OCI-M1 (cell line): Measurements from ENCODE around the gene JMY.

Experiments
- DNase-seq: peaks from one replicate; lab custom pipeline; 2025; lab: John Stamatoyannopoulos, UW

JMY gene, protein sequence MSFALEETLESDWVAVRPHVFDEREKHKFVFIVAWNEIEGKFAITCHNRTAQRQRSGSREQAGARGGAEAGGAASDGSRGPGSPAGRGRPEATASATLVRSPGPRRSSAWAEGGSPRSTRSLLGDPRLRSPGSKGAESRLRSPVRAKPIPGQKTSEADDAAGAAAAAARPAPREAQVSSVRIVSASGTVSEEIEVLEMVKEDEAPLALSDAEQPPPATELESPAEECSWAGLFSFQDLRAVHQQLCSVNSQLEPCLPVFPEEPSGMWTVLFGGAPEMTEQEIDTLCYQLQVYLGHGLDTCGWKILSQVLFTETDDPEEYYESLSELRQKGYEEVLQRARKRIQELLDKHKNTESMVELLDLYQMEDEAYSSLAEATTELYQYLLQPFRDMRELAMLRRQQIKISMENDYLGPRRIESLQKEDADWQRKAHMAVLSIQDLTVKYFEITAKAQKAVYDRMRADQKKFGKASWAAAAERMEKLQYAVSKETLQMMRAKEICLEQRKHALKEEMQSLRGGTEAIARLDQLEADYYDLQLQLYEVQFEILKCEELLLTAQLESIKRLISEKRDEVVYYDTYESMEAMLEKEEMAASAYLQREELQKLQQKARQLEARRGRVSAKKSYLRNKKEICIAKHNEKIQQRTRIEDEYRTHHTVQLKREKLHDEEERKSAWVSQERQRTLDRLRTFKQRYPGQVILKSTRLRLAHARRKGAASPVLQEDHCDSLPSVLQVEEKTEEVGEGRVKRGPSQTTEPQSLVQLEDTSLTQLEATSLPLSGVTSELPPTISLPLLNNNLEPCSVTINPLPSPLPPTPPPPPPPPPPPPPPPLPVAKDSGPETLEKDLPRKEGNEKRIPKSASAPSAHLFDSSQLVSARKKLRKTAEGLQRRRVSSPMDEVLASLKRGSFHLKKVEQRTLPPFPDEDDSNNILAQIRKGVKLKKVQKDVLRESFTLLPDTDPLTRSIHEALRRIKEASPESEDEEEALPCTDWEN

DNA sequence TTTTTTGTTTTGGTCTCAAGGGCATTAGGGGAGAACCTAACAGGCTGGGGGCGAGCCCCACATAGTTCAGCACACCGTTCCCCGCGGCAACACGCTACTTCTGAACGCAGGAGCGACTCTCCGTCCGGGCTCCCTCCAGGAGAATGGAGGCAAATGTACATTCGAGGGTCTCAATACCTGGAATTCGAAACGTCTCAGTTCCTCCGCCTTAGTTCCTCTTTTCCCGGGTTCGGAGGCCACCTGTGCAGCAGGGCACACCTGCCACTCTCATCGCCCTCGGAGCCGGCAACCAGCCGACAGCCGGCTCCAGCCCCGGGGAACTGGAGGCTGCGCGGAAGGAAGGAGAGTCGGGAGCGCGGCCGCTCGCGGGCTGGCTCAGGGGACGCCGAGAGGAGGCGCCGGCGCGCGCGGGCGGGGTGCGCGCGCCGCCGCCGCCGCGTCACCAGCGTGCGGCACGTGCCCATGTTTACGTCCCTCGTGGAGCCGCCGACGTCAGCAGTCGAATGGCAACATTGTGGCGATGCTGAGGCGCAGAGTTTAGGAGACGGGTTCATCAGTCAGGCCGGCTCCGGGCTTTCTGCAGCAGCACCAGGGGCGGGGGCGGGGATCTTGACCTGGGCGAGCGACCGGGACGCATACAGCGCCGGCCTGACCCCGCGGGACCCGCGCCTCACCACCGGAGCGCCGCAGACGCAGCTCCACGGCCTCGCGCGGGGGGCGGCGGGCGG lies at the start of gene JMY:
JMY (plus strand) TSS at position 498 of the 728 bp plus-strand sequence. CDS start 520 bp downstream, outside the sequence.
- peak; percentile 89 for DNase-seq

DNA sequence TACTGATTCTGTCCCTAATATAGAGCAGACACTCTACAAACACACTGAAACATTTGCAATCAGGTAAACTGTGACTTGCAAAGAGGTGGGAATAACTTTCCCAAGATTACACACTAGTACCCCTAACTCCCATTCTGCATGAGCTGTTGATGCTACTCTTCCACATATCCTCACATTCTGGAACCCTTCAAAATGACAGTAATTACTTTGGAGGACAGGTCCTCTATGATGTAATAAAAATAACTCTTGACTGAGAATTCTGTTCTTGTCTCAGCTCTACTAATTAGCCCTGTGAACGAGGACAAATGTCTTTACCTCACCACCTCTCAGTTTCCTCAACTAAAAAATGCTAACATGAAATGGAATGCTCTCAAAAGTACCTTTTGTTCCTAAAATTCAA lies 49.5 kb upstream of the JMY start:
- DNase-seq, result no peak

DNA sequence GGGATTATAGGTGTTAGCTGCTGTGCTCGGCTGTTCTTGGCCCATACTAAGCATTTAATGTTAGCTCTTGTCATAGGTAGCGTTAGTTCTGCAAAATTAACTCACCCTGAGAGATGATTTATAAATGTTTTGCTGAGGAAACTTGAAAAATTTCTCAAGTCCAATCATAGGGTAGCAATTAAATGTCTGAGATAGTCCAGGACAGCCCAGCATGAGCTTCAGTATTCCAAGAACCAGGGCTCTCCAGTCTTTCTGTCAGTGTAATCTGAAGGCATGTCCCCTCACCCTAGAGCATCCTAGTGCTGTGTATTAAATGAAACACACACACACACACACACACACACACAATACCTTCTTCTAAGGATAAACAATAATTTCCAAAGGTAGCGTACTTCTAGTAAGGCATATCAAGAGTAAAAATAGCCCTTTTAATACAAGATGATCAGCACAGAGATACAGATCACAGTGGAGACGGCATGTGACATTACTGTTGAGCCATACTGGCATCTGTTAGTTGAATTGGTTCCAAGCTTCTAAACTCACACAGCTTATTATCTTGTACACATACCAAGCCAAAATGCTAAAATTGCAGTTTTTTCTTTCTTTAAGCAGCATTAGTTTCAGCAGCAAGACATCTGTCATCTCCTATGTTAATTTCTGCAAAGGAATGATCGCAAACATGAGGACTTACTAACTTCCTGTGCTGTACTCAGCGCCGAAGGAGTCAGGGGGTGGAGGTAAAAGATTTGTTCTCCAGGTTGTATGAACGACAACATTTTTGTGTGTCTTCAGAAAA lies 46.3 kb upstream of the JMY start:
- no peak for DNase-seq

DNA sequence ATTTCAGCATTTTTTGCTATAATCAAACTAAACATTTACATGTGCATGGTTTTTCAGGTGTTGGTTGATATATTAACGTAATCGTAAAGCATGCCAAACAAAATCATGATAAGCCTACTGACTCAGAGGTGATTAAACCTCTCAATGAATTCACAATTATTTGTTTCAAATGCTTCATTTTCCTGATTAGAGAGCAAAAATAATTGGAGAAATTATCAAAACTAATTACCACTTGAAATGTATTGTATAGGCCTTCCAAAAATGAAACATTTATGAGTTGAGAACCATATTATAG lies 45.7 kb upstream of the JMY start:
- no peak for DNase-seq

DNA sequence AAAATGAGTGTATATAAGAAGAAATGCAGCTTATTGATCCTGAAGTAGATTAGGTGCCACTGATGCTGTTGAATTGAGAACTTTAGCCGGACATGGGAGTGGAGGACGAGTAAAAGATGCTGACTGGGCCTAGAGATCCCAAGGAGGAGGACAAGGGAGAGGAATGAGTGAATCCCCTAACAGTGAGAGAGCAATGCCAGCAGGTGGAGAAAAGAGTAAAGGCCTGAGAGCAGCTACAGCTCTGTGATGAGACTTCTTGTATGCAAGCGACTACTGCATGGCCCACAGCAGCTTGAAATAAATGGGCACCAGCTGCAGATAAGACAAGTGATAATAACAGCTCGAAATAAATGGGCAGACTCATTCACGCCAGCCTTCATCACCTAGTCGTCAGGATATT lies 44.5 kb upstream of the JMY start:
- no peak for DNase-seq

DNA sequence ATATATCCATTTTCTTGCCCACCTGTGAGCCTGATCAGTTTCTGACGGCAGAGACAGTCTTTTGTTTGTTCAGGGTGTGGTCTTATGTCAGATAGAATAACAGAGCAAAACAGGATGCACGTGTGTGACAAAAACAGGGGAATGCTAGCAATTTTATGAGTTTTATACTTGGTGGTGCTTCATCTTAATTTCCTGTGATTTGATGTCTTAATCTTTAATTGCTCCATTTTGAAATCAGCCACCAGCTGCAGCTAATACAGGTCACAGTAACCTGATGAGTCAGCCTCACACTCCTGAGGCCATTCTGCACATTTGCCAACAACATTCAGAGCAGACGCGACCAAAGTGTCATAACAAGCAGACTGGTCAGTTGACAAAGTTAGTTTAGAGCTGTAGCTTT lies 42.3 kb upstream of the JMY start:
- no peak for DNase-seq

DNA sequence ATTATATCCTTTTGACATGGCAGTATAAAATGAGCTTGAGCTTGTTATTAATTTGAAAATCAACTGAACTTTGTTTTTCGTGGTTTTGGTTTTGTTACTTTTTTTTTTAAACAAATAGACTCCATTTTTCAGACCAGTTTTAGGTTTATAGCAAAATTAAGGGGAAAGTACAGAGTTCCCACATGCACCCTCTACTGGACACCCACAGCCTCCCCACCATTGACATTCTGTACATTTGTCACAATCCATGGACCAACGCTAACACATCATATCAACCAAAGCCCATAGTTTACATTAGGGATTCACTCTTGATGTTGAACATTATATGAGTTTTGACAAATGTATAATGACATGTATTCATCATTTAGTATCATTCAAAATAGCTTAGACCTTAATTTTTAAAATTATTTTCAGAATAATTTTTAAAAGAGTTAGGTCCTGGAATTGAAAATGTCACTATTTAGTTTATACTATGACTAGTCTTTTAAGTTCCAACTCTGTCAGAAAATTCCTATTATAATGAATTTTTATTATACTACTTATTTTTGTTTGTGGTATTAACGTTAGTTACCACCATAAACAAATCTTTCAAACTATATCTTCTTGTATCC lies 35.3 kb upstream of the JMY start:
- DNase-seq, result peak; percentile 67

DNA sequence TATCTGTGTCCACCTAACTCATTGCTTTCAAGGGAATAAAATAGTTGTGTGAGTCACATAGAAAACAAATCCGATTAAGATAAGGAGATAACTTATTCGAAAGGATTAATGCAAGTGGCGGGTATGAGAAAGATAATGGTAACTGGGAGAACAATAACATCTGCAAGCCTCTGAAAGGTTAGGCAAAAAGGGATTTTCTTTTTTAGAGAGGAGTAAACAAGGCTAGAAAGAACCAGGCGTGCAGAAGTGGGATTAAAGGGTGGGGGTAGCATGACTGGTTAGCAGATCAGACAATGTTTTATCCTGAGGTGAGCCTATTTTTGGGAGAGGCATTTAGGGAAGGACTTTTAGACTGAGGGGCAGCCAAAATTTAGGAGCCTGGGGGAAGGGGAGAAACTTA lies 34.7 kb upstream of the JMY start:
- no peak for DNase-seq

DNA sequence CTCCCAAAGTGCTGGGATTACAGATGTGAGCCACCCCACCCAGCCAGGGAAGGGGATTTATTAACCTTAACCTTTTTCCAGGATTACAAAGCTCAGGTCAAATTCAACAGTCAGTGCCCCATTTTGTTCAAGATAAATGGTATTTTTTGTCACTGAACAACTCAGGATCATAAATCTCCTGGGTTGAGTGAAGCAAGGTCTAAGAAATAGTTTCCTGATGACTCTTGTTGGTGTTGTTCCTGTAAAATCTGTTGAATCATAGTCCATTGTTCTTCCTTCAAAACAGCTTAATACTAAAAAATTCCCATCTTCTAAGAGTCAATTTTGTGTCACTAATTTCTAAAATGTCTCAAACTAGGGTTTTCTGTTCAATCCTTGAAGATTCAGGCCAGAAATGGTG lies 33.9 kb upstream of the JMY start:
- no peak for DNase-seq

DNA sequence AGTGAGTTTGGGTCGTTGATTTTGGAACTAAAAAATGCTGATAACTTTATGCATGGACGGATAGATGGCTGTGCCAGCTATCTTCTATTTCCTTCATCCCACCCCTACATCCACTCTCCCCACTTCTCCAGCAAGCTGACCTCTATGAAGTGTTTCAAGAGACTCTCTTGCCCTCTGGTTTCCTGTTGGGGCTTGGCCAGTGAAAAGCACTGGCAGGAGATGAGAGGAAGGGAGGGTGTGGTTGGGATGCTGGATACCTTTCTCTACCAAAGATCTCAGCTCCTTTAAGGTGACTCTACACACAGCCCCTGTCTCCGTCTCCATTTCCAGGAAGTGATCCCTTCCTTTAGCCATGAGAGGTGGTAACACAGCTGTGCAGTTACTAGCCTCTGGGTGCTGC lies 30.0 kb upstream of the JMY start:
- DNase-seq, result no peak

DNA sequence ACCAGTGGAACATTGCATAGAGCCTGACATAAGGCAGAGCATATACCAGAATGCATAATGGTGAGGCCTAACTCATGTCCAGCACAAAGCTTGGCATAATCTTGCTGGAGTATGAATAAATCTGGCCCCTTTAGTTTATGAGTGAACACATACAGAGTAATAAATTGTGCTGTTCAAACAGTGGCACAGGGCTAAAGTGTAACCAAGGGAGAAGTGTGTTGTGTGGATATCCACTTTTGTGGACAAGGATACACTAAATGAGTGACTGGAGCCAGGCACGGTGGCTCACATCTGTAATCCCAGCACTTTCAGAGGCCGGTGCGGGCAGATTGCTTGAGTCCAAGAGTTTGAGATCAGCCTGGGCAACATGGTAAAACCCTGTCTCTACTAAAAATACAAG lies 29.4 kb upstream of the JMY start:
- no peak for DNase-seq

DNA sequence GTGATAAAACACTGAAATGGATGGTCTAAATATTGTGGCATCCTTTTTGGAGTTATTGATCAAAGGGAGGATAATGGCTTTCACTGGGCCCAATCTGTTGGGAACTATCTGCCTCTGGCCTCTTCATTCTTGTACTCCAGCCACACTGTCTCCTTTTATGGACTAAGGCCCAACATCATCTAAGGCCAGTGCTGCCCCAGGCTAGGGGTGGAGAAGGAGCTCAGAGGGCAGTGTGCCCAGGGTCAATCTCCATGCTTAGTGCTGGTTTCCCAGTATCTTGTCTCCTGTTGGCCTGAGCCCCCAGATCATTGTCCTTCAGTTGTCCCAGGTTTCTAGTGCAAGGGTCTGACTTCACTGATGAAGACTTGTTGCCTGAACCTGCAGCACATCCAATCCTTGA lies 26.4 kb upstream of the JMY start:
- no peak for DNase-seq

DNA sequence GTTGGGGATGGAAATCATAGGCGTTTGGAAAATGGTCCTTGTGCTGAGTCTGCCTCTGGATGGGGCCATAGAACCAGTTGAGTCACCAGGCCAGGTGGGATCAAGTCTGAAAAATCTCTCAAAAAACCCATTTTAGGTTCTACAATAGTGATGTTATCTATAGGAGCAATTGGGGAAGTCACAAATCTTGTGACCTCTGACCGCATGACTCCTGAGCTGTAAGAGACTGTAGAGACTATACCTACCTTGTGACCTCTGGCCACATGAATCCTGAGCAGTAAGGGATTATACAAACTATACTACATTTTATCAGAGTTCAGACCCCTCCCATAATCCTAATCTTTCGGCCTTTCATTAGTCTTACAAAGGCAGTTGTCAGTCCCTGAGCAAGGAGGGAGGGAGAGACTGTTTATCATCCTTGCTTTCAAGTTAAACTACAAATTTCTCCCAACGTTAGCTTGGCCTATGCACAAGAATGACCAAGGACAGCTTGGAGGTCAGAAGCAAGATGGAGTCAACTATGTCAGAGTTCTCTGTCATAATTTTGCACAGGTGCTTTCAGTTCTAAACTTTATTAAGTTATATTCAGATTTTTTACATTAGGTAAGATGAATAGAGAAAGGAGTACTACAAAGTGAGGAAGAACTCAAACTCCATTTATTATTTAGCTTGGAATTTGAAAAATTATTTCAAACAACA lies 11.5 kb upstream of the JMY start:
- peak; percentile 22 for DNase-seq

DNA sequence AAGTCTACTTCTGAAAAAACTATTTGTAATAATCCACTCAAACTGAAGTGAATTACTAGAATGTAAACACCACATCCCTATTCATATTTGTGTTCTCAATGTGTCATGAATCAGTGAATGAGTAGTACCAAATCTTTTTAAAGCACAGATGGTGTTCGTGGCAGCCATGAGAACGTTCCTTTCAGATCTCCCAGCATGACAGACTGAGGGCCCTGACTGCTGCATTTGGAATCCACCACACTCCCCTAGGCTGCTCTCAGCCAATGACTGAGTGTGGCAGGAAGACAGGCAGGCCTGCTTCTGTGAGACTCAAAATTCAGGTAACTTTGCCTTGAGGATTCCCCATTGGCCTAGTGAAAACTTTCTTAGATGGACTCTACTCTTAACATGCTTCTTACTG lies 10.9 kb upstream of the JMY start:
- DNase-seq, result no peak

DNA sequence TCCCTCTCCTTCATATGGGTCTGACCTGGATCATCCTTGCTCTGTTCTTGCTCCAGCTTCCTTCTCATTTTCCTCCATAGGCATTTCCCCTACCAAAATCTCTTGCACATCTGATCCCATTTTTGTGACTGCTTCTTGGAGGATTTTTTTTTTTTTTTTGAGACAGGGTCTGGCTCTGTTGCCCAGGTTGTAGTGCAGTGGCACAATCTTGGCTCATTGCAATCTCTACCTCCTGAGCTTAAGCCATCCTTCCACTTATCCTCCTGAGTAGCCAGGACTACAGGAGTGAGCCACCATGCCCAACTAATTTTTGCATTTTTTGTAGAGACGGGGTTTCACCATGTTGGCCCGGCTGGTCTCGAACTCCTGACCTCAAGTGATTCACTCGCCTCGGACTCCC lies 10.5 kb upstream of the JMY start:
- no peak for DNase-seq

DNA sequence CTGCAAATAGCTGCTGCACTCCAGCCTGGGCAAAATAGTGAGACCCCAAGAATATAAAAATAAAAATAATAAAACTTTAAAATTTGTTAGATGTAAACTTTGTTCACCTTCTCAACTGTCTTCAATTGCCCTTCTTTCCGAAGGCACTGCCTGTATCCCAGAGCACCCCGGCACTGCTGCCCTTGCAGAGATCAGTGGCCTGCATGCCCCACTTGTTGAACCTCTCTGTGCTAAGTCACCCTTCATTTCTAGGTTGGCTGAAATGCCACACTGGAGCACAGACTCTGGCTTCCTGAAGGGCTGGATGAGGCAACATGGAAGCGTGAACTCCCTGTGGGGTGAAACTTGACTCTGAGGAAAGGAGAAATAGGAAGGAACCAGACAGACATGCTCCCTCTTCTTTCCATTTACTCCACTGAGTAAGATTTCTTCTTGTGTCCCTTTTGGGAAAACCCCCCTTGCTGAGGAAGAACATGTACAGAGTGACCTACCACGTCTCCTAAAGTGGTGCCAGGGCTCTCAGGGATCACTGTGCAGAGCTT lies 8.4 kb upstream of the JMY start:
- DNase-seq, result no peak

DNA sequence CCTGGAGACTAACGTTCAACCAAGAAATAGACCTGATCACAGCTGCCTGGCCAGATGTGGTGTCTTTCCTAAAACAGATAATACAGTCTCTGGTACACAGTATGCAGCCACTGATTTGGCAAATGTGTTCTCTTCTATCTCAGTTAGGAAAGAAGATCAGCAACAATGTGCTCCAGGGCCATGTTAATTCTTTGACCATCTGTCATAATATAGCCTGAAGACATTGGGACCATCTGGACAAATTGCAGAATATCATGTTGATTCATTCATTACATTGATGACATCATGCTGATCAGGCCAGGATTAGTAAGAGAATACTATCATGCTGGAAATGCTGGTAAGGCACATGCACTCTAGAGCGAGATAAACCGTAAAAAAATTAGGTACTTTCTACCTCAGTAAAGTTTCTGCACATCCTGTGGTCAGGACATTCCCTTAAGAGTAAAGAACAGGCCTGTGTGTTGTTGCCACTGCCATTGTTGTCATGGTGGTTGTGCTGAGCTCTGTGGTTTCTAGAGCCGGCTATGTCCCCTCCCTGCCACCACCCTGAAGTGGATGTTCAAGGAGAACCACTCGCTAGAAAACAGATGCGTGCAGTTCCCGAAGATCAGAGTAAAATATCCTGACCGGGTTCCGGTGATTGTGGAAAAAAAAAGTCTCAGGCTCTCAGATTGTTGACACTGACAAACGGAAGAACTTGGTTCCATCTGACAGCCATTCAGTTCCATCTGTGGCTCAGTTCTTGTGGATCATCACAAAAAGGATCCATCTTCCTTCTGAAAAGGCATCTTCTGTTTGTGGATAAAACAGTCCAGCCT lies 6.4 kb upstream of the JMY start:
- DNase-seq, result peak; percentile 21

DNA sequence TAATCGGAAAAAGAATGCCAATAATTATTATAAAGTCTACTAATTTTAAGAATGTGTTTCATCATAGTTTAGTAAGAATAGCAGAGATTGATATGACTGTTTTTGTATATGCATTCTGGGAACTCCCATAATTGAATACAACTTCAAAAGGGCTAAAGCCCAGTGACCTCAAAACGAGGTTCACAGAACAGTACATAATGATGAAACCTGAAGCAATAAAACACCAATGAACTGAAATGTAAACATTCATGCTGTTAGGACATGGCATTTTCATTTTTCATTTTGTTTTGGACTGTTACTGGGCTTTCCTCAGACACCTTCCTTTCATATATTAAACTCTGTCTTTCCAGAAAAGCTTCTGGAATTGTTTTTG lies 684 bp upstream of the JMY start:
- peak; percentile 87 for DNase-seq

DNA sequence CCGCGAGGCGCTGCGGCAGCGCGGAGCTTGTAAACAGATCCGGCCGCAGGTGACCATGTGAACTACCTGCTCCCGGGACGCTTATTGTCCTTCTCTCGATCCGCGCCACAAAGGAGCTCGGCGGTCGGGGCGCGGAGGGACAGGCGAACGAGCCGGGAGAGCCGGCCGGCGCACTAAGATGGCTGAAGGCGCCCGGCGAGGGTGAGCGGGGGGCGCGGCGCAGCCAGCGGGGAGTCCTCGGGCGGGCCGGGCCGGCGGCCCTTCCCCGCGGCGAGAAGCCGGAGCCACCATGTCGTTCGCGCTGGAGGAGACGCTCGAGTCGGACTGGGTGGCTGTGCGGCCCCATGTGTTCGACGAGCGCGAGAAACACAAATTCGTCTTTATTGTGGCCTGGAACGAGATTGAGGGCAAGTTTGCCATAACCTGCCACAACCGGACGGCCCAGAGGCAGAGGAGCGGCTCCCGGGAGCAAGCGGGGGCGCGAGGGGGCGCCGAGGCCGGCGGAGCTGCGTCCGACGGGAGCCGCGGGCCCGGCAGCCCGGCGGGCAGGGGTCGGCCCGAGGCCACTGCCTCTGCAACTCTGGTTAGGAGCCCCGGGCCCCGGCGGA lies 535 bp downstream of the JMY start:
- DNase-seq, result peak; percentile 58
